ENCODE data around the gene PCDHA2.
"Not testable (repeated sequence)": the region's sequence is repeated elsewhere in the genome, so short reads cannot be mapped to it uniquely, and the experiment has no call there.

Gene PCDHA2

DNA sequence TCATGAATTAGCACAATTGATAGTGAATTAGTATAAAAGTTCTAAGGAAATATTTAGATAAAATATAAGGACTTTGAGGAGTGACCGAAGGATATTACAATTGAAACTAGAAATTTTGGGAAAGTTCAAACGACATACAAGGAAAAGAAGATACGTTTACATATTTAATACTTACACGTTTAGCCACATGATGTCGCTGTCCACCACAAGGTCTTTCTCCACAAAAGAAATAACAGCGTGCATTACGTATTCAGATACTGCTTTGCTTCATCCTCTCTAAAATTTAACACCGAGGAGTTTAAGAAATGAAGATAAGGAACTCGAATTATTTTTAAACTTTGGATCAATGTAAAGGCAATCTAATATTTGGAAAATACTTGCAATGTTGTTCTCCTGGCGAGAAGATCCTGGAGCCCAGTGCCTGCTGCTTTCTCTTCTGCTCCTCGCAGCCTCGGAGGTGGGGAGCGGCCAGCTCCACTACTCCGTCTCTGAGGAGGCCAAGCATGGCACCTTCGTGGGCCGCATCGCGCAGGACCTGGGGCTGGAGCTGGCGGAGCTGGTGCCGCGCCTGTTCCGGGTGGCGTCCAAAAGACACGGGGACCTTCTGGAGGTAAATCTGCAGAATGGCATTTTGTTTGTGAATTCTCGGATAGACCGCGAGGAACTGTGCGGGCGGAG, 6.3 kb downstream of the PCDHA2 start, which contains the start of gene PCDHA3:
Gene PCDHA3 (plus strand): TSS at position 242 of the 678 bp plus-strand sequence.
- Histone ChIP-seq H3K4me3 (ENCODE audit: low read length) (peak within 1 kb of the TSS; percentile 14), H3K9ac (ENCODE audit: low read length) (no peak within 1 kb of the TSS), H3K27me3 (ENCODE audit: control insufficient read depth, insufficient read depth, low read length) (no peaks in the 10 kb centered on the region), H3K27ac (ENCODE audit: low read depth, low read length) (no peak within 1 kb of the TSS), H3K36me3 (ENCODE audit: control insufficient read depth, insufficient read depth, low read length) (no peaks in the 10 kb centered on the region), H3K4me1 (ENCODE audit: control insufficient read depth, insufficient read depth, low read length) (no peaks in the 10 kb centered on the region)

- H3K27ac ChIP-seq (ENCODE audit: low read depth, low read length): no peak overlapping the region
- no peaks in the 10 kb centered on the region for H3K36me3 ChIP-seq (ENCODE audit: control insufficient read depth, insufficient read depth, low read length)
- H3K9ac ChIP-seq (ENCODE audit: low read length): no peak overlapping the region
- H3K4me1 ChIP-seq (ENCODE audit: control insufficient read depth, insufficient read depth, low read length): no peaks in the 10 kb centered on the region
- no peak overlapping the region for H3K4me3 ChIP-seq (ENCODE audit: low read length)
- no peaks in the 10 kb centered on the region for H3K27me3 ChIP-seq (ENCODE audit: control insufficient read depth, insufficient read depth, low read length)
Measured at GRCh38 chr5:140801494-140801841, 6.8 kb downstream of the PCDHA2 start.

GRCh38 chr5:140802381-140802780, 7.7 kb downstream of the PCDHA2 start:
- H3K9ac ChIP-seq (ENCODE audit: low read length); H3K4me1 ChIP-seq (ENCODE audit: control insufficient read depth, insufficient read depth, low read length); H3K27ac ChIP-seq (ENCODE audit: low read depth, low read length); H3K36me3 ChIP-seq (ENCODE audit: control insufficient read depth, insufficient read depth, low read length); H3K4me3 ChIP-seq (ENCODE audit: low read length); H3K27me3 ChIP-seq (ENCODE audit: control insufficient read depth, insufficient read depth, low read length): not testable (repeated sequence)

- H3K27ac ChIP-seq (ENCODE audit: low read depth, low read length): no peak overlapping the region
- no peaks in the 10 kb centered on the region for H3K4me1 ChIP-seq (ENCODE audit: control insufficient read depth, insufficient read depth, low read length)
- H3K9ac ChIP-seq (ENCODE audit: low read length): no peak overlapping the region
- no peaks in the 10 kb centered on the region for H3K27me3 ChIP-seq (ENCODE audit: control insufficient read depth, insufficient read depth, low read length)
- H3K36me3 ChIP-seq (ENCODE audit: control insufficient read depth, insufficient read depth, low read length): no peaks in the 10 kb centered on the region
- H3K4me3 ChIP-seq (ENCODE audit: low read length): no peak overlapping the region
Measured at GRCh38 chr5:140802781-140803271, 8.2 kb downstream of the PCDHA2 start.

- Histone ChIP-seq H3K4me1 (ENCODE audit: control insufficient read depth, insufficient read depth, low read length) (no peaks in the 10 kb centered on the region), H3K9ac (ENCODE audit: low read length) (no peak within 1 kb of the TSS), H3K27me3 (ENCODE audit: control insufficient read depth, insufficient read depth, low read length) (no peaks in the 10 kb centered on the region), H3K36me3 (ENCODE audit: control insufficient read depth, insufficient read depth, low read length) (no peaks in the 10 kb centered on the region), H3K4me3 (ENCODE audit: low read length) (peak within 1 kb of the TSS; percentile 40), H3K27ac (ENCODE audit: low read depth, low read length) (no peak within 1 kb of the TSS)
Measured at GRCh38 chr5:140806834-140807775, 12.5 kb downstream of the PCDHA2 start, which contains the start of gene PCDHA4. PCDHA4 (plus strand) TSS chr5:140807068.

DNA sequence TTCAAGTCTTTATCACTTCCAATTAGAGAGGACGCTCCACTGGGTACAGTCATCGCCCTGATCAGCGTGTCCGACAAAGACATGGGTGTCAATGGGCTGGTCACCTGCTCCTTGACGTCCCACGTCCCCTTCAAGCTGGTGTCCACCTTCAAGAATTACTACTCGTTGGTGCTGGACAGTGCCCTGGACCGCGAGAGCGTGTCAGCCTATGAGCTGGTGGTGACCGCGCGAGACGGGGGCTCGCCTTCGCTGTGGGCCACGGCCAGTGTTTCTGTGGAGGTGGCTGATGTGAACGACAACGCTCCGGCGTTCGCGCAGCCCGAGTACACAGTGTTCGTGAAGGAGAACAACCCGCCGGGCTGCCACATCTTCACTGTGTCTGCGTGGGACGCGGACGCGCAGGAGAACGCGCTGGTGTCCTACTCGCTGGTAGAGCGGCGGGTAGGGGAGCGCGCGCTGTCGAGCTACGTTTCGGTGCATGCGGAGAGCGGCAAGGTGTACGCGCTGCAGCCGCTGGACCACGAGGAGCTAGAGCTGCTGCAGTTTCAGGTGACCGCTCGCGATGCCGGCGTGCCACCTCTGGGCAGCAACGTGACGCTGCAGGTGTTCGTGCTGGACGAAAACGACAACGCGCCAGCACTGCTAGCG, 13.7 kb downstream of the PCDHA2 start:
- not testable (repeated sequence) for H3K27me3 ChIP-seq (ENCODE audit: control insufficient read depth, insufficient read depth, low read length); H3K36me3 ChIP-seq (ENCODE audit: control insufficient read depth, insufficient read depth, low read length); H3K4me3 ChIP-seq (ENCODE audit: low read length); H3K9ac ChIP-seq (ENCODE audit: low read length); H3K27ac ChIP-seq (ENCODE audit: low read depth, low read length); H3K4me1 ChIP-seq (ENCODE audit: control insufficient read depth, insufficient read depth, low read length)

GRCh38 chr5:140808889-140809291, 14.2 kb downstream of the PCDHA2 start:
- H3K27me3 ChIP-seq (ENCODE audit: control insufficient read depth, insufficient read depth, low read length): no peaks in the 10 kb centered on the region
- no peaks in the 10 kb centered on the region for H3K36me3 ChIP-seq (ENCODE audit: control insufficient read depth, insufficient read depth, low read length)
- no peak overlapping the region for H3K4me3 ChIP-seq (ENCODE audit: low read length)
- H3K9ac ChIP-seq (ENCODE audit: low read length): no peak overlapping the region
- no peak overlapping the region for H3K27ac ChIP-seq (ENCODE audit: low read depth, low read length)
- no peaks in the 10 kb centered on the region for H3K4me1 ChIP-seq (ENCODE audit: control insufficient read depth, insufficient read depth, low read length)

DNA sequence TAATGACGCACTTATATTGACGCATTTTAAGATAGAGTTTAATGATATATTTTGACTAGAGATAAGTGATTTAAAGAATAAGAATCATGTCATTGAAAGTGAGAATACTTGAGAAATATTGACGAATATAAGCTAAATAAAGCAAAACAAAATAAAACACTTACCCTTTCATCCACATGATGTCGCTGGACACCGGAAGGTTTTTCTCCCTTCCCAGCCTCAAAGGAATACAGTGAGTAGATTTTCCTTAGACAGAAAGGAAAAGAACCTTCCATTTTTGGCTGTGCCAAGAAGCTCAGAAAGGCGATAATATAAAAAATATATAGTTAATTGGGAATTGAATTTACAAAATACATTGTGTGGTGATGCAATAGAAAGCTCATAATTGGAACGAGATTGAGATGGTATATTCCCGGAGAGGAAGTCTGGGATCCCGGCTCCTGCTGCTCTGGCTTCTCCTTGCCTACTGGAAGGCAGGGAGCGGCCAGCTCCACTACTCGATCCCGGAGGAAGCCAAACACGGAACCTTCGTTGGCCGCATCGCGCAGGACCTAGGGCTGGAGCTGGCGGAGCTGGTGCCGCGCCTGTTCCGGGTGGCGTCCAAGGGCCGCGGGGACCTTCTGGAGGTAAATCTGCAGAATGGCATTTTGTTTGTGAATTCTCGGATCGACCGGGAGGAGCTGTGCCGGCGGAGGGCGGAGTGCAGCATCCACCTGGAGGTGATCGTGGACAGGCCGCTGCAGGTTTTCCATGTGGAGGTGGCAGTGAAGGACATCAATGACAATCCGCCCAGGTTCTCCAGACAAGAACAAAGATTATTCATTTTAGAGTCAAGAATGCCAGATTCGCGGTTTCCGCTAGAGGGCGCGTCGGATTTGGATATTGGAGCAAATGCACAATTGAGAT, 27.0 kb downstream of the PCDHA2 start, which contains the start of gene PCDHA5:
Gene PCDHA5 (plus strand): TSS at position 239 of the 906 bp plus-strand sequence.
- no peak within 1 kb of the TSS for H3K4me3 ChIP-seq (ENCODE audit: low read length)
- no peaks in the 10 kb centered on the region for H3K27me3 ChIP-seq (ENCODE audit: control insufficient read depth, insufficient read depth, low read length)

DNA sequence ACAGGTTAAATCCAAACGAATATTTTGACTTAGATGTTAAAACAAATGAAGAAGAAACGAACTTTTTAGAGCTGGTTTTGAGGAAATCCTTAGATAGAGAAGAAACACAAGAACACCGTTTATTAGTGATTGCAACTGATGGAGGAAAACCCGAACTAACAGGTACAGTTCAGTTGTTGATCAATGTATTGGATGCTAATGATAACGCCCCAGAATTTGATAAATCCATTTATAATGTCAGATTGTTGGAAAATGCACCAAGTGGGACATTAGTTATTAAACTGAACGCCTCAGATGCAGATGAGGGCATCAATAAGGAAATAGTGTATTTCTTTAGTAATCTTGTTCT, 27.6 kb downstream of the PCDHA2 start:
- H3K36me3 ChIP-seq (ENCODE audit: control insufficient read depth, insufficient read depth, low read length): no peaks in the 10 kb centered on the region
- H3K4me3 ChIP-seq (ENCODE audit: low read length): no peak overlapping the region
- H3K27me3 ChIP-seq (ENCODE audit: control insufficient read depth, insufficient read depth, low read length): no peaks in the 10 kb centered on the region
- no peak overlapping the region for H3K9ac ChIP-seq (ENCODE audit: low read length)
- H3K27ac ChIP-seq (ENCODE audit: low read depth, low read length): no peak overlapping the region
- no peaks in the 10 kb centered on the region for H3K4me1 ChIP-seq (ENCODE audit: control insufficient read depth, insufficient read depth, low read length)

More for the DNA sequence above, 27.0 kb downstream of the PCDHA2 start, which contains the start of gene PCDHA5:
- H3K4me1 ChIP-seq (ENCODE audit: control insufficient read depth, insufficient read depth, low read length): no peaks in the 10 kb centered on the region
- H3K9ac ChIP-seq (ENCODE audit: low read length): no peak within 1 kb of the TSS
- no peak within 1 kb of the TSS for H3K27ac ChIP-seq (ENCODE audit: low read depth, low read length)
- no peaks in the 10 kb centered on the region for H3K36me3 ChIP-seq (ENCODE audit: control insufficient read depth, insufficient read depth, low read length)

GRCh38 chr5:140822969-140823368, 28.3 kb downstream of the PCDHA2 start:
- H3K4me3 ChIP-seq (ENCODE audit: low read length); H3K27ac ChIP-seq (ENCODE audit: low read depth, low read length); H3K9ac ChIP-seq (ENCODE audit: low read length); H3K27me3 ChIP-seq (ENCODE audit: control insufficient read depth, insufficient read depth, low read length); H3K36me3 ChIP-seq (ENCODE audit: control insufficient read depth, insufficient read depth, low read length); H3K4me1 ChIP-seq (ENCODE audit: control insufficient read depth, insufficient read depth, low read length): not testable (repeated sequence)

DNA sequence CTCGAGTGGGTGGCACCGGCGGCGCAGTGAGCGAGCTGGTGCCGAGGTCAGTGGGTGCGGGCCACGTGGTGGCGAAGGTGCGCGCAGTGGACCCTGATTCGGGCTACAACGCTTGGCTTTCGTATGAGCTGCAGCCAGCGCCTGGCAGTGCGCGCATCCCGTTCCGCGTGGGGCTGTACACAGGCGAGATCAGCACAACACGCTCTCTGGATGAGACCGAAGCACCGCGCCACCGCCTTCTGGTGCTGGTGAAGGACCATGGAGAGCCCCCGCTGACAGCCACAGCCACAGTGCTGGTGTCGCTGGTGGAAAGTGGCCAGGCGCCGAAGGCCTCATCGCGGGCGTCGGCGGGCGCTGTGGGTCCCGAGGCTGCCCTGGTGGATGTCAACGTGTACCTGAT, 28.8 kb downstream of the PCDHA2 start:
- Histone ChIP-seq H3K9ac (ENCODE audit: low read length) (no peak overlapping the region), H3K27me3 (ENCODE audit: control insufficient read depth, insufficient read depth, low read length) (no peaks in the 10 kb centered on the region), H3K4me3 (ENCODE audit: low read length) (no peak overlapping the region), H3K36me3 (ENCODE audit: control insufficient read depth, insufficient read depth, low read length) (no peaks in the 10 kb centered on the region), H3K27ac (ENCODE audit: low read depth, low read length) (no peak overlapping the region), H3K4me1 (ENCODE audit: control insufficient read depth, insufficient read depth, low read length) (no peaks in the 10 kb centered on the region)
